K562 (cell line): ENCODE measurements around the gene STIM1. TPM values are rescaled to one million over a fixed set of nuclear protein-coding genes. Genes with fewer than 3 reads are reported as not detected.

ENCODE experiments used
- ARID1B ChIP-seq: fragments of 450-650 bp; IDR thresholded peaks from 2 replicates; pipeline ENCODE4 v1.6.1; 2016; ENCODE audit warnings: antibody characterized with exemption, mild to moderate bottlenecking, inconsistent platforms
- CAMTA2 ChIP-seq: fragments of 250-450 bp; sonication (Bioruptor Pico); conservative IDR thresholded peaks from 2 replicates; pipeline ENCODE4 v1.5.1; 2022
- CBX8 ChIP-seq: fragments of 200-600 bp; sonication (generic); IDR thresholded peaks from 2 replicates; pipeline ENCODE4 v1.6.1; 2012; ENCODE audit warnings: borderline replicate concordance, mixed run types, low read depth, mild to moderate bottlenecking, moderate library complexity, mixed read lengths, low read length, control low read depth, inconsistent platforms; ENCODE audit not compliant: poor library complexity, severe bottlenecking; ENCODE audit errors: extremely low read depth
- FOXP1 ChIP-seq: sonication (generic); formaldehyde crosslinking; IDR thresholded peaks from 2 replicates; pipeline ENCODE4 v1.8.0; 2022; ENCODE audit warnings: mild to moderate bottlenecking, missing genetic modification reagents
- GABPA ChIP-seq: fragments of 200-800 bp; sonication (Bioruptor generic); conservative IDR thresholded peaks from 2 replicates; pipeline ENCODE4 v1.6.1; 2016; ENCODE audit warnings: low read depth, missing genetic modification characterization, missing compliant biosample characterization
- HEY1 ChIP-seq: fragments of 250-450 bp; sonication (Bioruptor Pico); IDR thresholded peaks from 2 replicates; pipeline ENCODE4 v1.5.0; 2020; ENCODE audit warnings: mild to moderate bottlenecking, moderate library complexity, borderline replicate concordance
- L3MBTL2 ChIP-seq: fragments of 450-650 bp; IDR thresholded peaks from 2 replicates; pipeline ENCODE4 v1.6.1; 2016; ENCODE audit warnings: mild to moderate bottlenecking, moderate library complexity
- LARP7 ChIP-seq: fragments of 450-650 bp; IDR thresholded peaks from 2 replicates; pipeline ENCODE4 v1.6.1; 2016
- MXI1 ChIP-seq: IDR thresholded peaks from 2 replicates; pipeline ENCODE4 v1.6.1; 2011; ENCODE audit warnings: low read depth, mild to moderate bottlenecking, improper control_type of control experiment, low read length
- NRF1 ChIP-seq, 2 experiments: fragments of 450-650 bp; IDR thresholded peaks in 1 of 2; conservative IDR thresholded peaks in 1 of 2; 2 replicates each; pipeline ENCODE4 v1.6.1; 2014; ENCODE audit warnings: mild to moderate bottlenecking in 2 of 2
- RBM17 ChIP-seq: fragments of 200-400 bp; formaldehyde crosslinking; IDR thresholded peaks from 2 replicates; pipeline ENCODE4 v1.6.1; 2017; ENCODE audit warnings: low read depth, mild to moderate bottlenecking, low read length, borderline replicate concordance
- RCOR1 ChIP-seq, 2 experiments: IDR thresholded peaks; 2 replicates each; pipeline ENCODE4 v1.6.1; 2012; ENCODE audit warnings: low read depth in 2 of 2, low read length in 2 of 2, borderline replicate concordance in 1 of 2, improper control_type of control experiment in 1 of 2
- ZNF146 ChIP-seq: IDR thresholded peaks from one replicate; pipeline ENCODE4 v1.6.1; 2018; ENCODE audit warnings: missing compliant biosample characterization; ENCODE audit not compliant: unreplicated experiment
- polyA plus RNA-seq, 8 experiments: library from polyadenylated mRNA; depleted of rRNA in 4 of 8; stranded (reverse) in 5 of 8; unstranded in 3 of 8; fragments of >200 nt; fragmentation: Nextera tagmentation in 2 of 8; fragmentation: Illumina TruSeq in 1 of 8; extraction: Ambion mirVana in 2 of 8; extraction: Trizol in 1 of 8; gene quantifications; 2 replicates each; pipeline versions ENCODE4 v1.2.1 to v1.2.3, GENCODE V29; 2011 to 2014; ENCODE audit warnings: inconsistent platforms in 1 of 8, missing spikeins in 1 of 8
- total RNA-seq, 7 experiments: library from RNA; depleted of rRNA in 6 of 7; stranded (reverse); fragments of >200 nt in 6 of 7; fragmentation: Illumina TruSeq in 2 of 7; extraction: Trizol in 2 of 7; gene quantifications; 2 replicates each; pipeline versions ENCODE4 v1.2.1 to v1.2.3, GENCODE V29; 2011 to 2021; ENCODE audit warnings: low replicate concordance in 1 of 7
- TF ChIP-seq, protein P1 (sequence below): fragments of 450-650 bp; IDR thresholded peaks from 2 replicates; pipeline ENCODE4 v1.6.1; 2016; ENCODE audit warnings: mild to moderate bottlenecking, moderate library complexity
- TF ChIP-seq, protein P2 (sequence below): sonication (generic); formaldehyde crosslinking; IDR thresholded peaks from 2 replicates; pipeline ENCODE4 v1.8.0; 2022; ENCODE audit warnings: missing genetic modification reagents, mild to moderate bottlenecking, moderate library complexity, borderline replicate concordance

The STIM1 gene
- total and polyA plus RNA-seq, 9 of the 15 experiments (the other 6 are each of a cell fraction or from before 2014, with no cell fraction given), result 7.7 to 50.5 (median 22.5) TPM

DNA sequence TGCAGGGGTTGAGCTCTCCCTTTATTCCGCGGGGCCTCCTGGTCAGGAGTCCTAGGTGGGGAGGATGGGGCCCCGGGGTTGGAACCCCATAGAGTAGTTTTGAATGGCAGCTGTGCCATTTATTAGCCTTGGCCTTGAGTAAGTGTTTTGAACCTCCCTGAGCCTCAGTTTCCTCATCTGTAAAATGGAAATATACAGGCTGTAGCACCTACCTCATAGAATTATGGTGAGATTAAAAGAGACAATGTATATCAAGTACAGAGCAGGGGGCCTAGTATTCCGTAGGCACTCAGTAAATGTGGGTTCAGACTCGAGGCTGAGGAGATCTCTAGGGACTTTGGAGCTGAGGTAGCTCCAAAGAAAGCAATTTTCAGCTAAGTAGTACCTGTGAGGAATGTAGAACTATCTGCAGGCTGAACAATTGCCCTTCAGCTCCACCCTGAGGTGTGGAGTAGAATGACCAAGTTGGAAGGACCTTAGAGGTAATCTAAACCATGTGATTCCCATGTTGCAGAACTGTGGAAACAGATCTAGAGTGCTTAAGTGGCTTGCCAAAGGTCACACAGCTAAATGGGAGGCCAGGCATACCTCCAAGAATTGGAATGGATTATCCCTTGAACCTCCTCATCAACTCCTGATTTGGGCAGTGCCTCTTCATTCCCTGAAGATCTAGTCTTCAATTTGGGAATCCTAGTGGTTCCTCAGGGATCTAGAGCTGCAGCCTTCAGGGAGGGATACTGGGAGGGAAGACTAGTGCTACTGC lies 46.4 kb upstream of the STIM1 start (continued):
- TF ChIP-seq, protein P1, sequence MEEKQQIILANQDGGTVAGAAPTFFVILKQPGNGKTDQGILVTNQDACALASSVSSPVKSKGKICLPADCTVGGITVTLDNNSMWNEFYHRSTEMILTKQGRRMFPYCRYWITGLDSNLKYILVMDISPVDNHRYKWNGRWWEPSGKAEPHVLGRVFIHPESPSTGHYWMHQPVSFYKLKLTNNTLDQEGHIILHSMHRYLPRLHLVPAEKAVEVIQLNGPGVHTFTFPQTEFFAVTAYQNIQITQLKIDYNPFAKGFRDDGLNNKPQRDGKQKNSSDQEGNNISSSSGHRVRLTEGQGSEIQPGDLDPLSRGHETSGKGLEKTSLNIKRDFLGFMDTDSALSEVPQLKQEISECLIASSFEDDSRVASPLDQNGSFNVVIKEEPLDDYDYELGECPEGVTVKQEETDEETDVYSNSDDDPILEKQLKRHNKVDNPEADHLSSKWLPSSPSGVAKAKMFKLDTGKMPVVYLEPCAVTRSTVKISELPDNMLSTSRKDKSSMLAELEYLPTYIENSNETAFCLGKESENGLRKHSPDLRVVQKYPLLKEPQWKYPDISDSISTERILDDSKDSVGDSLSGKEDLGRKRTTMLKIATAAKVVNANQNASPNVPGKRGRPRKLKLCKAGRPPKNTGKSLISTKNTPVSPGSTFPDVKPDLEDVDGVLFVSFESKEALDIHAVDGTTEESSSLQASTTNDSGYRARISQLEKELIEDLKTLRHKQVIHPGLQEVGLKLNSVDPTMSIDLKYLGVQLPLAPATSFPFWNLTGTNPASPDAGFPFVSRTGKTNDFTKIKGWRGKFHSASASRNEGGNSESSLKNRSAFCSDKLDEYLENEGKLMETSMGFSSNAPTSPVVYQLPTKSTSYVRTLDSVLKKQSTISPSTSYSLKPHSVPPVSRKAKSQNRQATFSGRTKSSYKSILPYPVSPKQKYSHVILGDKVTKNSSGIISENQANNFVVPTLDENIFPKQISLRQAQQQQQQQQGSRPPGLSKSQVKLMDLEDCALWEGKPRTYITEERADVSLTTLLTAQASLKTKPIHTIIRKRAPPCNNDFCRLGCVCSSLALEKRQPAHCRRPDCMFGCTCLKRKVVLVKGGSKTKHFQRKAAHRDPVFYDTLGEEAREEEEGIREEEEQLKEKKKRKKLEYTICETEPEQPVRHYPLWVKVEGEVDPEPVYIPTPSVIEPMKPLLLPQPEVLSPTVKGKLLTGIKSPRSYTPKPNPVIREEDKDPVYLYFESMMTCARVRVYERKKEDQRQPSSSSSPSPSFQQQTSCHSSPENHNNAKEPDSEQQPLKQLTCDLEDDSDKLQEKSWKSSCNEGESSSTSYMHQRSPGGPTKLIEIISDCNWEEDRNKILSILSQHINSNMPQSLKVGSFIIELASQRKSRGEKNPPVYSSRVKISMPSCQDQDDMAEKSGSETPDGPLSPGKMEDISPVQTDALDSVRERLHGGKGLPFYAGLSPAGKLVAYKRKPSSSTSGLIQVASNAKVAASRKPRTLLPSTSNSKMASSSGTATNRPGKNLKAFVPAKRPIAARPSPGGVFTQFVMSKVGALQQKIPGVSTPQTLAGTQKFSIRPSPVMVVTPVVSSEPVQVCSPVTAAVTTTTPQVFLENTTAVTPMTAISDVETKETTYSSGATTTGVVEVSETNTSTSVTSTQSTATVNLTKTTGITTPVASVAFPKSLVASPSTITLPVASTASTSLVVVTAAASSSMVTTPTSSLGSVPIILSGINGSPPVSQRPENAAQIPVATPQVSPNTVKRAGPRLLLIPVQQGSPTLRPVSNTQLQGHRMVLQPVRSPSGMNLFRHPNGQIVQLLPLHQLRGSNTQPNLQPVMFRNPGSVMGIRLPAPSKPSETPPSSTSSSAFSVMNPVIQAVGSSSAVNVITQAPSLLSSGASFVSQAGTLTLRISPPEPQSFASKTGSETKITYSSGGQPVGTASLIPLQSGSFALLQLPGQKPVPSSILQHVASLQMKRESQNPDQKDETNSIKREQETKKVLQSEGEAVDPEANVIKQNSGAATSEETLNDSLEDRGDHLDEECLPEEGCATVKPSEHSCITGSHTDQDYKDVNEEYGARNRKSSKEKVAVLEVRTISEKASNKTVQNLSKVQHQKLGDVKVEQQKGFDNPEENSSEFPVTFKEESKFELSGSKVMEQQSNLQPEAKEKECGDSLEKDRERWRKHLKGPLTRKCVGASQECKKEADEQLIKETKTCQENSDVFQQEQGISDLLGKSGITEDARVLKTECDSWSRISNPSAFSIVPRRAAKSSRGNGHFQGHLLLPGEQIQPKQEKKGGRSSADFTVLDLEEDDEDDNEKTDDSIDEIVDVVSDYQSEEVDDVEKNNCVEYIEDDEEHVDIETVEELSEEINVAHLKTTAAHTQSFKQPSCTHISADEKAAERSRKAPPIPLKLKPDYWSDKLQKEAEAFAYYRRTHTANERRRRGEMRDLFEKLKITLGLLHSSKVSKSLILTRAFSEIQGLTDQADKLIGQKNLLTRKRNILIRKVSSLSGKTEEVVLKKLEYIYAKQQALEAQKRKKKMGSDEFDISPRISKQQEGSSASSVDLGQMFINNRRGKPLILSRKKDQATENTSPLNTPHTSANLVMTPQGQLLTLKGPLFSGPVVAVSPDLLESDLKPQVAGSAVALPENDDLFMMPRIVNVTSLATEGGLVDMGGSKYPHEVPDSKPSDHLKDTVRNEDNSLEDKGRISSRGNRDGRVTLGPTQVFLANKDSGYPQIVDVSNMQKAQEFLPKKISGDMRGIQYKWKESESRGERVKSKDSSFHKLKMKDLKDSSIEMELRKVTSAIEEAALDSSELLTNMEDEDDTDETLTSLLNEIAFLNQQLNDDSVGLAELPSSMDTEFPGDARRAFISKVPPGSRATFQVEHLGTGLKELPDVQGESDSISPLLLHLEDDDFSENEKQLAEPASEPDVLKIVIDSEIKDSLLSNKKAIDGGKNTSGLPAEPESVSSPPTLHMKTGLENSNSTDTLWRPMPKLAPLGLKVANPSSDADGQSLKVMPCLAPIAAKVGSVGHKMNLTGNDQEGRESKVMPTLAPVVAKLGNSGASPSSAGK, result no peak
- TF ChIP-seq ZNF146 (CRISPR knock-in tag) (no peak), ARID1B (0 out of 2 replicates have a peak, but pooled peaks have one; percentile 14), GABPA (tag) (no peak), RCOR1 (IDR thresholded peaks at IDR 0.05; ENCODE audit: borderline replicate concordance in 1 of 2, low read depth in 2 of 2, low read length in 2 of 2) (peak in 1 of 2 experiments; percentile 40; a peak in 2 of 4 replicates), CBX8 (no peak), LARP7 (no peak), MXI1 (no peak), CAMTA2 (CRISPR knock-in tag) (no peak), HEY1 (CRISPR knock-in tag) (no peak), L3MBTL2 (0 out of 2 replicates have a peak, but pooled peaks have one; percentile 20), FOXP1 (no peak), RBM17 (no peak), NRF1 (conservative IDR thresholded peaks at IDR 0.05 in 1 of 2, IDR thresholded peaks at IDR 0.05 in 1 of 2) (no peak)
- TF ChIP-seq, protein P2, sequence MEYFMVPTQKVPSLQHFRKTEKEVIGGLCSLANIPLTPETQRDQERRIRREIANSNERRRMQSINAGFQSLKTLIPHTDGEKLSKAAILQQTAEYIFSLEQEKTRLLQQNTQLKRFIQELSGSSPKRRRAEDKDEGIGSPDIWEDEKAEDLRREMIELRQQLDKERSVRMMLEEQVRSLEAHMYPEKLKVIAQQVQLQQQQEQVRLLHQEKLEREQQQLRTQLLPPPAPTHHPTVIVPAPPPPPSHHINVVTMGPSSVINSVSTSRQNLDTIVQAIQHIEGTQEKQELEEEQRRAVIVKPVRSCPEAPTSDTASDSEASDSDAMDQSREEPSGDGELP (CRISPR knock-in tag), result no peak
